Measurements from ENCODE around the gene CLPTM1.
A peak's percentile ranks its signal among the peaks of the same experiment; 100 is the strongest.
"Not testable (repeated sequence)": the region's sequence is repeated elsewhere in the genome, so short reads cannot be mapped to it uniquely, and the experiment has no call there.

CLPTM1 gene

GRCh38 chr19:44985445-44985844 lies 30.3 kb downstream of the CLPTM1 start:
- no peak for DNase-seq

GRCh38 chr19:44986389-44986788 lies 31.2 kb downstream of the CLPTM1 start:
- no peak for DNase-seq

- DNase-seq: no peak
These were observed 32.0 kb downstream of the CLPTM1 start for GRCh38 chr19:44987148-44987675.

DNA sequence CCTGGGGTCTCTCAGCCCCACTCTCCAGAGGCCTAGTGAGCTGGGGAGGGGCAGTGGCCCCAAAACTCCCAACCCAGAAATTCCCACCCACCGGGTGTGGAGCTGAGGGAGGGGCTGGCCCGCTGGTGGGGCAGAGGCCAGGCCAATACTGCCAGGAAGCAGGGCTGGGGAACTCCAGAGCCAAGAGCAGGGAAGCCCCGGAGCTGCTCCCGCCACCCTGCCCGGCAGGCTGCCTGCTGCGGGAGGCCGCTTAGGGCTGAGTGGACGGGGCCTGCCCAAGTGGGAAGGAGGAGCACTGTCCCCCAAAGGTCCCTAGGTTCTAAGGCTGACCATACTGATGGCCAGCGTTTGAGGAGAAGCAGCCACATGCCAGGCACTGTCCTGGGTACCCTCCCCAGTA lies 33.1 kb downstream of the CLPTM1 start:
- DNase-seq: no peak

- peak; percentile 65 for DNase-seq
These were observed 33.8 kb downstream of the CLPTM1 start for GRCh38 chr19:44988896-44989556.

DNA sequence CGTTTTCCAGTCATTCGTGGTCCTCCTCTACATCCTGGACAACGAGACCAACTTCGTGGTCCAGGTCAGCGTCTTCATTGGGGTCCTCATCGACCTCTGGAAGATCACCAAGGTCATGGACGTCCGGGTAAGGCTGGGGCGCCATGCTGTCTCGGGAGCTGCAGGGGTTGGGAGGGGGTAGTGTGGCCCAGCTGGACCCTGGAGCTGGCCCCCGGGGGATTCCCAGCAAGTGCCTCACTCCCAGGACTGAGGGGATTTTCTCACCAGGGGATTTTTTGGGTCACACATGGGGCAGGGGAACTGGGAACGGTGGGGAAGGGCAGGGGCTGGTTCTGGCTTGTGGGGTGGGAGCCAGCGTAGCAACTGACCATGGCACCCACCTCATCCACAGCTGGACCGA lies 35.3 kb downstream of the CLPTM1 start:
- no peak for DNase-seq

DNA sequence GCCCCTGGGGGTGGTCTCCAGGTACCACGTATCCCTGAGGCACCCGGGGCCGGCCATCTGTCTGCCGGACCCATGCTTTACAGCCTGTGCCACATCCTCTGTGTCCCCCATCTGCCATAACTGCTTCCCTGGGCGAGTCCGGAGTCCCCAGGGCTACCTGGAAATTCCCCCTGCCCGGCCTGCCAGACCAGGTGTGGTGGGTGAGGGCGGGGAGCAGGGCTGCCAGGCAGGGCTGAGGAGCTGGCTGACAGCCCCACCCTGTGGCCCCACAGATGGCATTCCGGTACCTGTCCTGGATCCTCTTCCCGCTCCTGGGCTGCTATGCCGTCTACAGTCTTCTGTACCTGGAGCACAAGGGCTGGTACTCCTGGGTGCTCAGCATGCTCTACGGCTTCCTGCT lies 35.8 kb downstream of the CLPTM1 start:
- no peak for DNase-seq

- DNase-seq: no peak
These were observed 37.4 kb downstream of the CLPTM1 start for GRCh38 chr19:44992336-44993163.

- DNase-seq: no peak
These were observed 38.3 kb downstream of the CLPTM1 start for GRCh38 chr19:44993526-44993925.

GRCh38 chr19:44993926-44994537 lies 38.9 kb downstream of the CLPTM1 start:
- no peak for DNase-seq

DNA sequence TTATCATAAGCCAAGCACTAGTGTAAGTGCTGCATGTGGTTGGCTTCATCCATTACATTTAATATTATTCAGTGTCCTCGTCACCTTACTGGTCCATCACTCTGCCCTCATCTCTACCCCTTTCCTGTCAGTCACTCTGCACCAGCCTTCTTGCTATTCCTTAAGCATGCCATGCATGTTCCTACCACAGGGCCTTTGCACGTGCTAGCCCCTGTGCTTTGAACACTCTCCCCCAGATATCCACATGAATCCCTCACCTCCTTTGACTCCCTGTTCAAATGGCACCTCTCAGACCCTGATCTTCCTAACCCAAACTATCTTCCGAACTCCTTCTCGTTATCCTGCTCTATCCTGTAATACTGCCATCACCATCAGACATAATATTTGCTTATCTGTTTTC lies 42.8 kb downstream of the CLPTM1 start:
- no peak for DNase-seq

DNA sequence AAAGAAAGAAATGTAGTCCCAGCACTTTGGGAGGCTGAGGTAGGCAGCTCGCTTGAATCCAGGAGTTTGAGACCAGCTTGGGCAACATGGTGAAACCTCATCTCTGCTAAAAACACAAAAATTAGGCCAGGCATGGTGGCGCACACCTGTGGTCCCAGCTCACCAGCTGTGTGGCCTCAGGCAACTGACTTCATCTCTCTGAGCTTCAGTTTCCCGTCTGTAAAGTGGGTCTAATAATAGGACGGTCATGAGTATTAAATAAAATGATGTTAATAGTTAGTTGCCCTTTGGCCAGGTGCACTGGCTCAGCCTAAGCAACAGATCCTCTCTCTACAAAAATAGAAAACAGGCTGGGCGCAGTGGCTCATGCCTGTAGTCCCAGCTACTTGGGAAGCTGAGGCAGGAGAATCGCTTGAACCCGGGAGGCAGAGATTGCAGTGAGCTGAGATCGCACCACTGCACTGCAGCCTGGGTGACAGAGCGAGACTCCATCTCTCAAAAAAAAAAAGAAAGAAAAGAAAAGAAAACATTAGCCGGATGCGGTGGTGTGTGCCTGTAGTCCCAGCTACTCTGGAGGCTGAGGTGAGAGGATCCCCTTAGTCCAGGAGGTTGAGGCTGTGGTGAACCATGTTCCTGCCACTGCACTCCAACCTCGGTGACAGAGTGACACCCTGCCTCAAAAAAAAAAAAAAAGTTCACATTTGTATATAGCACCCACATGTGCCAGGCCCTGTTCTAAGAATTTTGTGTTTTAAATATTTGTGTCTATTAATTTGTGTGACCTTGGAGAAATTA lies 44.1 kb downstream of the CLPTM1 start:
- not testable (repeated sequence) for DNase-seq

GRCh38 chr19:45000665-45001064 lies 45.5 kb downstream of the CLPTM1 start:
- DNase-seq: not testable (repeated sequence)

- DNase-seq: peak; percentile 91
These were observed 46.0 kb downstream of the CLPTM1 start, which contains the start of gene RELB for GRCh38 chr19:45001087-45001739. RELB (plus strand) TSS chr19:45001464; CDS start chr19:45001580, 116 bp downstream.

- no peak for DNase-seq
These were observed 48.3 kb downstream of the CLPTM1 start for GRCh38 chr19:45003485-45003884.

DNA sequence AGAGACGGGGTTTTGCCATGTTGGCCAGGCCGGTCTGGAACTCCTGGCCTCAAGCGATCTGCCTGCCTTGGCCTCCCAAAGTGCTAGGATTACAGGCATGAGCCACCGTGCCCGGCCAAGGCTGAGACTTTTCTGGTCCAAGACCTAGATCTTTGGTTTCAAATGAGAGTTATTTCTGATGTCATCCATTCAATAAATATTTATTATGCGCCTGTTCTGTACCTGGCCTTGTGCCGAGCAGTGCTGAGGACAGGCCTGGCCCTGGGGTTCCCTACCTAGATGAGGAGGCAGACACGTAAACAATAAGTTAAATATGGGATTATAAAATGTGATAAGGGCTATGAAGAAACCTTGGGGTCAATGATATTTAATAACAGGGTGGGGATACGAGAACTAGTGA lies 50.6 kb downstream of the CLPTM1 start:
- no peak for DNase-seq

- DNase-seq: no peak
These were observed 53.4 kb downstream of the CLPTM1 start for GRCh38 chr19:45008552-45008951.

- DNase-seq: no peak
These were observed 54.6 kb downstream of the CLPTM1 start for GRCh38 chr19:45009625-45010255.

DNA sequence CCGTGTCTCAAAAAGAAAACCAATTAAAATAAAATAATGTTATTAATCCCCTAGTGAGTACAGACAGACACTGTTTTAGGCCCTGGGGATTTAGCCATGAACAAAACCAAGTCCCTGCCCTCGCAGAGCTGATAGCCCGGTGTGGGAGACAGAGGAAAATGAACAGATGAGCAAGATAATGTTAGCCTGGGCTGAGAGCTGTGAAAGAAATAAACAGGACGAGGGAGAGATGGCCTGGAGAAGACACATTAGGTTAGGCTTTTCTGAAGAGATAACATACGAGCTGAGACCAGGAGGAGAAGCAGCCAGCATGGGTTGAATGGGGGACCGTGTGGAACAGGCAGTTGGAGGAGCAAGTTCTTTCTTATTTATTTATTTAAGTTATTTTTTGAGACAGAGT lies 55.1 kb downstream of the CLPTM1 start:
- DNase-seq: no peak

- DNase-seq: no peak
These were observed 56.8 kb downstream of the CLPTM1 start for GRCh38 chr19:45011959-45012358.
